Neural progenitor cell (in vitro differentiated cells): ENCODE results near the gene TOX2.

Experiments used
- EZH2 ChIP-seq: fragments of 200-600 bp; sonication (generic); IDR thresholded peaks from 2 replicates; pipeline ENCODE4 v1.6.1; 2017; ENCODE audit warnings: antibody characterized with exemption, mild to moderate bottlenecking, moderate library complexity
- EZH2phosphoT487 ChIP-seq: fragments of 200-600 bp; sonication (generic); IDR thresholded peaks from 2 replicates; pipeline ENCODE4 v1.6.1; 2017; ENCODE audit warnings: antibody characterized with exemption
- TF ChIP-seq, protein P1 (sequence below): fragments of 200-600 bp; sonication (generic); IDR thresholded peaks from 2 replicates; pipeline ENCODE4 v1.5.1; 2017; ENCODE audit warnings: antibody characterized with exemption, mild to moderate bottlenecking

- TF ChIP-seq EZH2phosphoT487 = no peak
- TF ChIP-seq, protein P1, sequence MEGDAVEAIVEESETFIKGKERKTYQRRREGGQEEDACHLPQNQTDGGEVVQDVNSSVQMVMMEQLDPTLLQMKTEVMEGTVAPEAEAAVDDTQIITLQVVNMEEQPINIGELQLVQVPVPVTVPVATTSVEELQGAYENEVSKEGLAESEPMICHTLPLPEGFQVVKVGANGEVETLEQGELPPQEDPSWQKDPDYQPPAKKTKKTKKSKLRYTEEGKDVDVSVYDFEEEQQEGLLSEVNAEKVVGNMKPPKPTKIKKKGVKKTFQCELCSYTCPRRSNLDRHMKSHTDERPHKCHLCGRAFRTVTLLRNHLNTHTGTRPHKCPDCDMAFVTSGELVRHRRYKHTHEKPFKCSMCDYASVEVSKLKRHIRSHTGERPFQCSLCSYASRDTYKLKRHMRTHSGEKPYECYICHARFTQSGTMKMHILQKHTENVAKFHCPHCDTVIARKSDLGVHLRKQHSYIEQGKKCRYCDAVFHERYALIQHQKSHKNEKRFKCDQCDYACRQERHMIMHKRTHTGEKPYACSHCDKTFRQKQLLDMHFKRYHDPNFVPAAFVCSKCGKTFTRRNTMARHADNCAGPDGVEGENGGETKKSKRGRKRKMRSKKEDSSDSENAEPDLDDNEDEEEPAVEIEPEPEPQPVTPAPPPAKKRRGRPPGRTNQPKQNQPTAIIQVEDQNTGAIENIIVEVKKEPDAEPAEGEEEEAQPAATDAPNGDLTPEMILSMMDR = no peak
- no peak for TF ChIP-seq EZH2
Observed at GRCh38 chr20:44098657-44099056, 184.0 kb downstream of the TOX2 start.
